Bronchial epithelial cell (primary cell): Measurements from ENCODE around the gene BTN3A1. TPM values are rescaled to one million over a fixed set of nuclear protein-coding genes. Genes with fewer than 3 reads are reported as not detected.

Experiments
- DNase-seq: peaks from one replicate; pipeline ENCODE4 v3.0.0-alpha.2; 2010; ENCODE audit warnings: low read depth
- FAIRE-seq: peaks from 2 replicates; lab custom pipeline; 2011; peaks lifted over from hg19 to GRCh38; lab: Jason Lieb, UNC
- H3K27me3 ChIP-seq: 2 replicates; pipeline ENCODE4 v1.5.1; 2011; ENCODE audit warnings: low read length; ENCODE audit not compliant: control insufficient read depth, insufficient read depth
- H3K36me3 ChIP-seq: 2 replicates; pipeline ENCODE4 v1.5.1; 2011; ENCODE audit warnings: low read length; ENCODE audit not compliant: control insufficient read depth, insufficient read depth
- H3K4me3 ChIP-seq: 2 replicates; pipeline ENCODE4 v1.5.1; 2011; ENCODE audit warnings: mild to moderate bottlenecking, low read depth, low read length, control low read depth
- CTCF ChIP-seq: IDR thresholded peaks from 2 replicates; pipeline ENCODE4 v1.5.1; 2011; ENCODE audit warnings: mild to moderate bottlenecking, moderate library complexity, low read length, control low read depth, inconsistent platforms; ENCODE audit not compliant: insufficient read depth, severe bottlenecking
- total RNA-seq: library from RNA; depleted of rRNA; stranded (reverse); fragments of >200 nt; gene quantifications from 2 replicates; pipeline ENCODE4 v1.2.1, GENCODE V29; 2014

BTN3A1 gene
- total RNA-seq, 1 donor from 2014 or later = 3.9 TPM

GRCh38 chr6:26437550-26437949 is 35.5 kb downstream of the BTN3A1 start:
- TF ChIP-seq CTCF = no peak
- Histone ChIP-seq H3K27me3 (no peaks in the 10 kb centered on the region), H3K4me3 (no peak overlapping the region), H3K36me3 (no peaks in the 10 kb centered on the region)
- FAIRE-seq (no peak), DNase-seq (no peak)

GRCh38 chr6:26438000-26438399 is 35.9 kb downstream of the BTN3A1 start:
- no peak for DNase-seq
- Histone ChIP-seq H3K4me3 (no peak overlapping the region), H3K27me3 (no peaks in the 10 kb centered on the region), H3K36me3 (no peaks in the 10 kb centered on the region)
- no peak for FAIRE-seq
- no peak for TF ChIP-seq CTCF

GRCh38 chr6:26439151-26440125 is 37.4 kb downstream of the BTN3A1 start:
- DNase-seq = peak; percentile 90
- FAIRE-seq = no peak
- Histone ChIP-seq H3K36me3 (no peaks in the 10 kb centered on the region), H3K4me3 (peak overlapping the region; percentile 51), H3K27me3 (no peaks in the 10 kb centered on the region)
- TF ChIP-seq CTCF = no peak

- Histone ChIP-seq H3K4me3 (peak overlapping the region; percentile 51), H3K27me3 (no peaks in the 10 kb centered on the region), H3K36me3 (no peaks in the 10 kb centered on the region)
- DNase-seq (no peak), FAIRE-seq (no peak)
- no peak for TF ChIP-seq CTCF
Observed at GRCh38 chr6:26440977-26441358, 38.9 kb downstream of the BTN3A1 start.

GRCh38 chr6:26441977-26442376 is 39.9 kb downstream of the BTN3A1 start:
- no peak for TF ChIP-seq CTCF
- H3K4me3 ChIP-seq = no peak overlapping the region
- no peaks in the 10 kb centered on the region for H3K27me3 ChIP-seq
- FAIRE-seq (no peak), DNase-seq (no peak)
- no peaks in the 10 kb centered on the region for H3K36me3 ChIP-seq
